Activated effector memory CD4-positive, alpha-beta T cell treated with anti-CD3 and anti-CD28 coated beads, Interleukin-2, amount 50 U/mL, for 16 hours (primary cell): ENCODE data around the gene IL18BP.
A peak's percentile ranks its signal among the peaks of the same experiment; 100 is the strongest.

ENCODE experiments used
- DNase-seq: peaks from one replicate; pipeline ENCODE4 v3.0.0-alpha.2; 2020

IL18BP gene

DNA sequence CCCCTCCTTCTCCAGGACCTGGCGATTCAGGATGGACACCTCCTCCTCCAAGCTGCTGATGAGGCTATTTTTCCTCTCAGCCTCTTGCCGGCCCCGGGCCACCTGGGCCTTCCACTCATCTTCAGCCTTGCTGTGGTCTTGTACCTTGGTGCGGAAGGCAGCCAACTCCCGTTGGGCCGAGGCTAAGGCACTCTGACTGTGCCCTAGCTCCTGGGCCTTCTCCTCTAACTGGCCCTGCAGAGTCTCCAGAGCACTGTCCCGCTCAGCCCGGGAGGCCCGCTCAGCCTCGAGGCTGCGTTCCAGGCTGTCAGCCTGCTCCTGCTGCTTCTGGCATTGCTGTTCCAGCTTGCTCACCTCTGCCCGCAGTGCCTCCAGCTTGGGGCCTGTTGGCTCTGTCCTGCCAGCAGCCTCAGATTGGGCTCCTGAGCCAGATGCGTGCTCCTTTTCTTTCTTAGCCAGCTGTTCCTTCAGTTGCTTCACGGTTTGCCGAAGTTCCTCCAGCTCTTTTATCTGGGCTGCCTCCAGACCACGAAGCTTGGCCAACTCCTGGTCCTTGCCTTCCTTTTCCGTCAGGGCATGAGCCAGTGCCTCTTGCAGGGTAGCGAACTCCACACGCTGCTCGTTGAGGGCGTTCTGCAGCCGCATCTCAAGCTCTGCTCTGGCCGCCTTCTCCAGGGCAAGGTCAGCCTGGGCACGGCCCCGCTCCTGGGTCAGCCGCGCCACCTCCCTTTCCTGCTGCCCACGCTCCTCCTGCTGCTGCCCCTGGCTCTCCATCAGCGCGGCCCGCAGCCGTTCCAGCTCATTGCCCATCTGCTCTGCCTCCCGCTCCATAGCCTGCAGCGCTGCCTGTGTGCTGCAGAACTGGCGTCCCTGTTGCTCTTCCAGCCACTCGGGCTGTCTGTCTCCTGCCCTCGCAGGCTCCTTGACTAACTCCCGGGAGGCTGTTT, 15.3 kb downstream of the IL18BP start:
- peak; percentile 39 for DNase-seq

- DNase-seq: no peak
Measured at GRCh38 chr11:72014761-72015320, 16.1 kb downstream of the IL18BP start.

DNA sequence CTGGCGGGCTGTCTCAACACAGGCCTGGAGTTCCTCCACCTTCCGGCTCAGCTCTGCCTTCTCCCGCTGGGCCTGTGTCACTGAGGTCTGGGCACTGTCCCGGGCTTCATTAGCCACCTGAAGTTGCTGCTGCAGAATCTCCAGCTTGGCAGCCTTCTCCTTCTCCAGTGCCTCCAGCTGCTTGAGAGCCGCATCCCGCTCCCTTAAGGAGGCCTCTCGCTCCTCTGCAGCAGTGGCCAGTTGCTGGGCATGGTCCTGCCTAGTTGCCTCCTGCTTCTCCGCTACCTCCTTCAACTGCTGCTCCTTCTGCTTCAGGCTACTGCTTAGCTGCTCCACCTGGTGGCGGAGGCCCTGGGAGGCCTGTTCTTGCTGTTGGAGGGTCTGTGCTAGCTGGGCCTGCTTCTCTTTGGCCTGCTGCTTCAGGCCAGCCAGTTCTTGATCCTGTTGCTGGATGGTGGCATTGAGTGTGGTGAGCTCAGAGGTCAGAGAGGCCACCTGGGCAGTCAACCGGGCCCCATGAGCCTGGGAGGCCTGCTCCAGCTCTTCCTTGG, 16.9 kb downstream of the IL18BP start:
- peak; percentile 62 for DNase-seq

DNA sequence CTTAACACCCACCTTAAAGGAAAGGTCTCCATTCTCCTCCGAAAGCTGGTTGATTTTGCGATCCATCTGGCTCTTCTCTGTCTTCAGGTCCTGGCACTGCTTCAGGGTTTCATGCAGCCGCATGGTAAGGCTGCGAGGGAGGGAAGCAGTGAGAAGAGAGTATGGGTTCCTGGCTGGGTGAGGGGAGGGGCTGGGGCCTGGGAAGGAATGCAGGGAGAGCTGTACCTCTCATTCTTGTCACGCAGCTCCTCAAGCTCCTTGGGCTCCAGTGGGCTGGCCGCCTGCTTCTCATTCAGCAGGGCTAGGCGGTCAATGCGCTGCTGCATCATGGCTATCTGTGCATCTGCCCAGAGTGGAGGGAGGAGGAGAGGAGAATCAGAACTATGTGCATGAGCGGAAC, 19.5 kb downstream of the IL18BP start:
- DNase-seq: no peak

GRCh38 chr11:72023335-72023734, 24.6 kb downstream of the IL18BP start:
- no peak for DNase-seq

DNA sequence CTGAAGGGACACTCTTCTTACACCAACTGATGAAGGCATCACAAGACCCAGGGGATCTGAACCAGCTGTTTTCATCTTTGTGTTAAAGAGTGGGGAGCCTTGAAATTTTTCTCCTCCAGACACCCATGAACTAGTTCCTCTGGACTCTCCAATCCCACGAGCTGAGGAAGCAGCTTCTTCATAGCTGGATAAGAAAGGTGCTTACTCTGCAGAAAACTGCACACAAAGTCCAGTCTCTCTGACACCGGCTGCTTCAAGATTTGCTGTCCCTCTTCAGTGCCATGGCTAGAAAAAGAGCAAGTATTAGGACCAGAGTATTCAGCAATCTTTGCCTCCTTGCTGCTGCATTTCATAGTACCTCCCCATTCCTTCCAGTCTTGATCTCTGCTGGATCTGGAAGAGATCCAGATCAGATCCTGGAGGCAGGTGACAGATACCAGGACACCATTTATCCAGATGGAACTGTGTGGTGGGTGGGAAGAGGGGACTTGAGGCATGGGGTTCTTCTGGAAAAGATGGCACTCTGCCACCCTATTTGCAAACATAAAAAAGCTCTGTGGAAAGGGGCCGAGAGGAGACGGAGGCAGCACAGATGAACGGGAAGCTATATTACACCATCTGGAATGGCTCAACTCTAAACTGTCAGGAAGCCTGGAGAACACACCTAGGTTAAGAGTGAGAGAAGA, 25.5 kb downstream of the IL18BP start:
- DNase-seq: no peak

GRCh38 chr11:72026090-72026489, 27.4 kb downstream of the IL18BP start:
- no peak for DNase-seq

DNA sequence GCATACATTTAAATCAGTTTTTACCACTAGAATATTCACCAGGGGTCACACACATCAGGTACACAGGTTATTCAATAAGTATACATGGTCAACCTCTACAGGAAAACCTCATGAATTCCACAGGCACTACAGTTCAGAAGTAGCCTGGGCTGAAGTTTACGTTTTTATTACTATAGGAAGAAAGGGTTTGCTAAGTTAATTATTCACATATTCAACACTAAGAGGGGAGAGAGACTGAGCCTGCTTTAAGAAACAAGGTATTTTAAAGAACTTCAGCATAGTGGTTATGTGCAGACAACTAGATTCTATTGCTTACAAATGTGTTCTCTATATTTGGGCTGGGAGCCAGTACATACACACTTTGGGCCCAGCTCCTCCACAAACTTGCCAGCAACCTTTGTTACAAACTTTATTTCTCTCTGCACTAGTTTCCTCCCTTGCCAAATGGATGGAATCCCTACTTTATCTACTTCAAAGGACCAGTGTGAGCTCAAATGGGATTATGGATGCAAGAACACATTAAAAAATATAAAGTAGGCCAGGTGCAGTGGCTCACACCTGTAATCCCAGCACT, 31.9 kb downstream of the IL18BP start:
- no peak for DNase-seq

DNA sequence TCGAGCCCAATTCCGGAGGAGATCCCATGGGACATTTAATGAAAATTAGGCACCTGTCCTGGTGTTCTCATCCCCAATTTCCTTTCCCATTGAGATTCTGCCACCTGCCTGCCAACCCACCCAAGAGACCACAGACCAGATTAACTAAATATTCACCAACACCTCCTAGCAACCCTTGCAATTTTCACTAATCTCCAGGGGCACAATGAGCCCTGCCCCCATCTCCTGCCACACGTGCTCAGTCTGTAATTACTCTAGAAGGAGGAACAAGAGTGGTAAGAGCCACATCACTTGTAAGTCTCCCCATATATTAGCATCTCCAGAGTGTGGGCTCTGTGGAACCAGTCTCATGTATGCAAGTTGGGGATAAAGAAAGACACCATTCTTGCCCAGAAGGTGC, 38.0 kb downstream of the IL18BP start:
- DNase-seq: no peak

- DNase-seq: no peak
Measured at GRCh38 chr11:72037554-72038311, 39.0 kb downstream of the IL18BP start.

DNA sequence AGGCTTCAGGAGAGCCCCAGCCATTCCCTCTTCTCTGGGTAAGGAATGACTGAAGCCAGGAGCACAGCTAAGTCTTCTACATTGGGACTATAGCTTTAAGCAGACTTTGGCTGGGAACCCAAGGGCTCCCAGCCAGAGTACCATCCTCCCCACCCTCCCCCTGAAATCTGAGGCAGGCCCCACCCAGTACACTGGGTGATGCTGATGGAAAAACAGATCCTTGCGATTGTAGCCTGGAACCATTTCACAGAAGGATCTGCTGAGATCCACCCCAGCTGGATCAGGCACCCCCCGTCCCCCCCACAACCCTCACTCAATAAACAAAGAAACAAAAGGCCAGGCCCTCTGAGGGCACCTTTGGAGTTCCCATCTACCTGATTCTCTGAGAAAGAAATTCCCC, 39.8 kb downstream of the IL18BP start:
- no peak for DNase-seq

GRCh38 chr11:72039031-72039855, 40.5 kb downstream of the IL18BP start:
- DNase-seq: no peak

DNA sequence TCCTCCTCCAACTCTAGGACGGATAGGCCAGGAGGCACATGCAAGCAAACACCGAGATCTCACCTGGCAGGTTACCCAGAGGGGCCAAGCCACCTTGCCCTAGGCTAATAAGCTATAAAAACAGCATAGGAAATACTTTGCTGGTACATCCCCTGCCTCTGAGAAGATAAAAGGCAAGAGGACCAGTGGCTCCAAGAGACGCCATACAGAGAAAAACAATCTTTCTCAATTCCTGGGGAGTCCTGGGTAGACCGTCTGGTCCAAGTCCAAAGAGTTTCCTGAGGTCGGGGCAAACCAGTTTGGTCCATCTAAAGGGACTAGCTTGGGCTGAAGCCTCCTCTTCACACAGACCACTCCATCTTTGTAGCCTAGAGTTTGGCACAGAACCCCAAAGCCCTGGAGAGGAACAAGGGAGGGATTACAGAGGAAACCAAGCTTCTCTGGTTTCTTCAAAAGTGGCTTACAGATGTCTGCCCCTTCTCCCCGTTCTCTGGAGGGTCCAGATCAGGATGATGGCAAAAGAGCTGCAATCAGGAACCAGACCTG, 41.2 kb downstream of the IL18BP start:
- DNase-seq: no peak

DNA sequence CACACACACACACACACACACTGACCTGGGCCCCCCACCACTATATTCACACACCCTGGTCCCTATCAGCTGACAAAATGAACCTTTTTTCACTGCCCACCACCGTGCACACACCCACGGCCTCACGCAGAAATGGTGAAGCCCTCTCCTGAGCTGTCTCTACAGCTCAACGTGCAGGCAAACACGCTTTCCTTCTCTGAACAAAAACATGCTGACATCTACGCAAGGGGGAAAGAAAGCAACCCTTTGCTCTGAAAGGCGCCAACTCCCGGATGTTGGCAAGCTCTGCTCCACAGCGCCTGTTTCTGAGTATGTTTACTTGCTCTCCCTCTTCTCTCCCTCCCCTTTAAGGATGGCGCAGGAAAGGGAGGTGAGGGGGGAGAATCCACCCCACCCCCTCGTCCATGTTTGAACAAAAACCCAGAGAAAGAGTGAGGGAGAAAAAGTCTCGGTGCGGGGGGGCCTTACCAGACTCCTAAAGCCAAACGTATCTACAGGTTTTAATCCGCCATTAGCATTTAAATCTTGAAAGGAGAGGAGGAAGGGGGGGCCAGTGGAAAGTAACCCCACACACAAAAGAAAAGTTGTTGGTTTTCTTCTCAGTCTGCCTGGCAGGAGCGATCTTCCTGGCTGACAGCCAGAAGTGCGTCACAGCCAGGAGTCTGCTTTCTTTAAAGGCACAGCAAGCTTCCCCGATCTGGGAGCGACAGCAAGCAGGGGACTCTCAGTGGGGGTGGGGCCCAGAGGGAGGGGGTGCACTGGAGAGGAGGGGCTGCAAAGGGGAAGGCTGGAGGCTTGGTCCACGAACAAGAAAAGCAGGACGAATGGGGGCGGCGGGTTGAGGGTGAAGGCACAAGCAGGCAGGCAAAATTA, 42.0 kb downstream of the IL18BP start:
- DNase-seq: peak; percentile 91

GRCh38 chr11:72041364-72042063, 42.8 kb downstream of the IL18BP start:
- peak; percentile 79 for DNase-seq

GRCh38 chr11:72042064-72042745, 43.5 kb downstream of the IL18BP start:
- DNase-seq: no peak

- no peak for DNase-seq
Measured at GRCh38 chr11:72045849-72046248, 47.1 kb downstream of the IL18BP start.

DNA sequence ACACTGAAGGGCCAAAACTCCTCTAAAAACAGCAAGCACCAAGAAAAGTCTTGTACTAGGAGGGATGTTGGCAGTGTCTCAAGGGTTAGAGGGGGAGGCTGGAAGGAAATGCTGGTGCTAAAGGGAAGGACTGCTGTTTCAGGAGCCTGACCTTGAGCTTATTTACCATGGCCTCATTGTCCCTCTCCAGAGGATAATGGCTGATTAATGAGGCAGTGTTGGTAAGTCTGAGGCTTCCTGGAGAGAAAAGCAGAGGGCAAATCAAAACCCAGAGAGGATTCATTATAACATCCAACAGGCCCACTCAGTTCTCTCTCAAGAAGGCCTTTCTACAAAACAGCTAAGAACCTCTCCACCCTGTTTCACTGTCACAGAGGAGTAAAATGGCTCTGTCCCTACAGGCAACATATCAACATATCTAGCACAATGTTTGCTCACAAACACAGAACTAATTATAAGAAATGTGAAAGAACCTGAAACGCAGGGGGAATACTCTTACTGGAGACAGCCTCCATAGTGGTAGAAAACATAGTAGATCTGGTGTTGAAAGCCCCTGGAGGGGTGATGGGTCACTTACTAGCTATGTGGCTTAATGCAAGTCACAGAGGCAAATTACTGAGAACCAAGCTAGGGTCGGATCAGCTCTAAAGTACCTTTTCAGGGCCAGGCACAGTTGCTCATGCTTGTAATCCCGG, 50.2 kb downstream of the IL18BP start:
- no peak for DNase-seq
